DOHH2 (cell line): Measurements from ENCODE around the gene GPRIN3.
"Not testable (repeated sequence)": the region's sequence is repeated elsewhere in the genome, so short reads cannot be mapped to it uniquely, and the experiment has no call there.

Experiments used
- H3F3A ChIP-seq: fragments of 200-600 bp; sonication (generic), shearing (Covaris generic); 2 replicates; pipeline ENCODE4 v1.6.0; 2016; ENCODE audit warnings: antibody characterized with exemption, mild to moderate bottlenecking; ENCODE audit not compliant: control insufficient read depth, insufficient read depth
- H3K27ac ChIP-seq: fragments of 200-600 bp; sonication (generic); 2 replicates; pipeline ENCODE4 v1.5.1; 2014; ENCODE audit warnings: low read depth, mild to moderate bottlenecking, low read length, moderate library complexity
- H3K27me3 ChIP-seq: fragments of 200-600 bp; sonication (generic); 2 replicates; pipeline ENCODE4 v1.6.1; 2014; ENCODE audit warnings: mild to moderate bottlenecking, low read length, mixed read lengths; ENCODE audit not compliant: control insufficient read depth
- H3K36me3 ChIP-seq: fragments of 200-600 bp; sonication (generic); 2 replicates; pipeline ENCODE4 v1.6.1; 2014; ENCODE audit warnings: mild to moderate bottlenecking, low read length, moderate library complexity, mixed read lengths; ENCODE audit not compliant: control insufficient read depth
- H3K4me1 ChIP-seq: fragments of 200-600 bp; sonication (generic); 2 replicates; pipeline ENCODE4 v1.6.1; 2014; ENCODE audit warnings: mild to moderate bottlenecking, low read length, mixed read lengths; ENCODE audit not compliant: control insufficient read depth
- H3K4me2 ChIP-seq: fragments of 200-600 bp; sonication (generic); 2 replicates; pipeline ENCODE4 v1.6.0; 2014; ENCODE audit warnings: mild to moderate bottlenecking, low read length, moderate library complexity
- H3K4me3 ChIP-seq: fragments of 200-600 bp; sonication (generic); 2 replicates; pipeline ENCODE4 v1.5.1; 2014; ENCODE audit warnings: mild to moderate bottlenecking, low read length, mixed read lengths
- H3K79me2 ChIP-seq: fragments of 200-600 bp; sonication (generic); 2 replicates; pipeline ENCODE4 v1.6.1; 2014; ENCODE audit warnings: mild to moderate bottlenecking, low read length, mixed read lengths; ENCODE audit not compliant: control insufficient read depth
- H3K9me2 ChIP-seq: fragments of 200-600 bp; sonication (generic); replicated peaks from 2 replicates; pipeline ENCODE4 v1.6.1; 2014; ENCODE audit warnings: mild to moderate bottlenecking, low read length, mixed read lengths; ENCODE audit not compliant: control insufficient read depth
- H3K9me3 ChIP-seq: fragments of 200-600 bp; sonication (generic); 2 replicates; pipeline ENCODE4 v1.6.1; 2014; ENCODE audit warnings: antibody characterized with exemption, low read length, mixed read lengths; ENCODE audit not compliant: control insufficient read depth, insufficient read depth
- H4K20me1 ChIP-seq: fragments of 200-600 bp; sonication (generic); 2 replicates; pipeline ENCODE4 v1.6.0; 2014; ENCODE audit warnings: low read depth, mild to moderate bottlenecking, antibody characterized with exemption, low read length, moderate library complexity; ENCODE audit not compliant: control insufficient read depth, insufficient read depth
- EZH2phosphoT487 ChIP-seq: fragments of 200-600 bp; sonication (generic); IDR thresholded peaks from 2 replicates; pipeline ENCODE4 v1.6.1; 2017; ENCODE audit warnings: borderline replicate concordance, mild to moderate bottlenecking, antibody characterized with exemption, low read length, moderate library complexity, mixed read lengths
- TF ChIP-seq, protein P1 (sequence below): fragments of 200-600 bp; sonication (generic); IDR thresholded peaks from one replicate; pipeline ENCODE4 v1.5.1; 2014; ENCODE audit warnings: antibody characterized with exemption, mild to moderate bottlenecking, low read depth, low read length; ENCODE audit not compliant: poor library complexity, severe bottlenecking

The GPRIN3 gene

DNA sequence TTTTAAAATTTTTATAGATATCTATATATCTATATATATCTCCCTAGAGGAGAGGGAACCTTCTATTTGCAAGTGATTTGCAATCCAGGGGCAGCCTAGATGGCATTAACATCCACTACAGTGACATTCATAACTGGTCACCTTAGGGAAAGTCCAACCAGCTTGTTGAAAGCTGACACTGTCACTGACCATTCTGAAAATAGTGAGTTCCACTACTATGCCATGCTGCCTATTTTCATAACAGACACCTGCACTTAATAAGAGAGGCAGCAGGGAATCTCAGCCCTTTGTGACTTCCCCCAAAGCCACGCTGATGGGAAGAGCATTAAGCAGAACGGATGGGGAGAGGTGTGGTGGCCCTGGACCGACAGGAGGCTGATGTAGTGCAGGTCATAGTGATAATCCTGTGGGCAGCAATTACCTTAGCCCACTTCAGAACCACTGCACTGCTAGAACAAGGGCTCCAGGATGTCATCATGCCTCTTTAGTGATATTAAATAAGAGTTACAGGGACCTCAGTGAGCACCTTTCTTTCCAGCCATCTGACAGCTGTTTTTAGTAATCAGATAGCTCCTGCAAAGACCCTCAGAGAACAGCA is 51.3 kb downstream of the GPRIN3 start:
- no peak for TF ChIP-seq EZH2phosphoT487
- TF ChIP-seq, protein P1, sequence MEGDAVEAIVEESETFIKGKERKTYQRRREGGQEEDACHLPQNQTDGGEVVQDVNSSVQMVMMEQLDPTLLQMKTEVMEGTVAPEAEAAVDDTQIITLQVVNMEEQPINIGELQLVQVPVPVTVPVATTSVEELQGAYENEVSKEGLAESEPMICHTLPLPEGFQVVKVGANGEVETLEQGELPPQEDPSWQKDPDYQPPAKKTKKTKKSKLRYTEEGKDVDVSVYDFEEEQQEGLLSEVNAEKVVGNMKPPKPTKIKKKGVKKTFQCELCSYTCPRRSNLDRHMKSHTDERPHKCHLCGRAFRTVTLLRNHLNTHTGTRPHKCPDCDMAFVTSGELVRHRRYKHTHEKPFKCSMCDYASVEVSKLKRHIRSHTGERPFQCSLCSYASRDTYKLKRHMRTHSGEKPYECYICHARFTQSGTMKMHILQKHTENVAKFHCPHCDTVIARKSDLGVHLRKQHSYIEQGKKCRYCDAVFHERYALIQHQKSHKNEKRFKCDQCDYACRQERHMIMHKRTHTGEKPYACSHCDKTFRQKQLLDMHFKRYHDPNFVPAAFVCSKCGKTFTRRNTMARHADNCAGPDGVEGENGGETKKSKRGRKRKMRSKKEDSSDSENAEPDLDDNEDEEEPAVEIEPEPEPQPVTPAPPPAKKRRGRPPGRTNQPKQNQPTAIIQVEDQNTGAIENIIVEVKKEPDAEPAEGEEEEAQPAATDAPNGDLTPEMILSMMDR = no peak
- H3K9me3 ChIP-seq = no peaks in the 10 kb centered on the region
- H3K36me3 ChIP-seq = no peaks in the 10 kb centered on the region
- no peak overlapping the region for H3K4me3 ChIP-seq
- H3F3A ChIP-seq = no peaks in the 10 kb centered on the region
- H3K9me2 ChIP-seq = no peaks in the 10 kb centered on the region
- 0 out of 2 replicates have a peak, but pooled peaks cover 3% of the 10 kb centered on the region for H3K27me3 ChIP-seq
- H3K4me2 ChIP-seq = no peak overlapping the region
- no peak overlapping the region for H3K27ac ChIP-seq
- H3K4me1 ChIP-seq = no peaks in the 10 kb centered on the region
- no peaks in the 10 kb centered on the region for H3K79me2 ChIP-seq
- H4K20me1 ChIP-seq = no peaks in the 10 kb centered on the region

DNA sequence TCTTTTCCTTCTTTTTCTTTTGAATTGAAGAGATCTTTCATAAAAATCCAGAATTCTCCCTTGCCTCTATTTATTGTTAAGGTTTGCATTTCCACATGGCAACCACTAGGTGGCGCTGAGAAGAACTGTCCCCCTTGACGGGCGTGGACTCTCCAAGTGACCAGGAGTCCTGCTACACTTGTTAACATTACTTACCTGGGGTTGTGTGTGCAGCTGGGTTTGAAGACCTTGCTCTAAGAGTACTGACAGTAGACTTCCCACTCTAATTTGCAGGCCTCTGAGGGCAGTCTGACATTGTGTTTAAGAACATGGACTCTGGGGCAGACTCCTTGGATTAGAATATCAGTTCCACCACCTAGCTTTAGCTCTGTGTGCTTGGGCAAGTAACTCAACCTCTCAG is 52.8 kb downstream of the GPRIN3 start:
- Histone ChIP-seq H3K4me3 (no peak overlapping the region), H3K27me3 (0 out of 2 replicates have a peak, but pooled peaks cover 3% of the 10 kb centered on the region), H3K79me2 (no peaks in the 10 kb centered on the region), H3K9me3 (no peaks in the 10 kb centered on the region), H3K9me2 (no peaks in the 10 kb centered on the region), H3K4me2 (no peak overlapping the region), H4K20me1 (no peaks in the 10 kb centered on the region), H3K36me3 (no peaks in the 10 kb centered on the region), H3K27ac (no peak overlapping the region), H3K4me1 (no peaks in the 10 kb centered on the region), H3F3A (no peaks in the 10 kb centered on the region)
- TF ChIP-seq, protein P1 = peak; percentile 96
- no peak for TF ChIP-seq EZH2phosphoT487

DNA sequence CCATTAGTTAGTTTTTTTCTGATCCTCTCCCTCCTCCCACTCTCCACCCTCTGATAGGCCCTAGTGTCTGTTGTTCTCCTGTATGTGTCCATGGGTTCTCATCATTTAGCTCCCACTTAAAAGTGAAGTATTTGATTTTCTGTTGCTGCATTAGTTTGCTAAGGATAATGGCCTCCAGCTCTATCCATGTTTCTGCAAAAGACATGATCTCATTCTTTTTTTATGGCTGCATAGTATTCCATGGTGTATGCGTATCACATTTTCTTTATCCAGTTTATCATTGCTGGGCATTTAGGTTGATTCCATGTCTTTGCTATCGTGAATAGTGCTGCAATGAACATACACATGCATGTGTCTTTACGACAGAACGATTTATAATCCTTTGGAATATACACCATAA is 53.3 kb downstream of the GPRIN3 start:
- H3K4me1 ChIP-seq, H4K20me1 ChIP-seq, H3K79me2 ChIP-seq, H3K4me3 ChIP-seq, H3K36me3 ChIP-seq, H3K9me3 ChIP-seq, H3K27ac ChIP-seq, H3K9me2 ChIP-seq, H3K4me2 ChIP-seq, H3K27me3 ChIP-seq, H3F3A ChIP-seq: not testable (repeated sequence)

DNA sequence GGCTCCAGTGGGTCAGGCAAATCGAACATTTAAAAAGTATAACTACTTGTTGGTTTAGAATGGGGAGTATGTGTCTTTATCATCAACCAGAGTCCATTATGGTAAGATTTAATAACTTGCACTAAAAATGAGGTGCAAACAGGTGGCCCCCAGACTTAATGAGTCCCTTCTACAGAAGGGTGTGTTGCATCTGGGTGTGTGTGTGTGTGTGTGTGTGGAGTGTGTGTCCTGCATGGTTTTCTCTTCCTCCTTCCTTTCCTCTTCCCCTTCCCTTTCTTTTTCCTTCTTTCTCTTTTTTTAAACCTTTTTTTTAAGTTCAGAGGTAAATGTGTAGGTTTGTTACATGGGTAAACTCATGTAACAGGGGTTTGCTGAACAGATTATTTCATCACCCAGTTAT is 53.7 kb downstream of the GPRIN3 start:
- Histone ChIP-seq H3K9me2 (no peaks in the 10 kb centered on the region), H3K4me2 (no peak overlapping the region), H3K9me3 (no peaks in the 10 kb centered on the region), H3K36me3 (no peaks in the 10 kb centered on the region), H3K4me1 (no peaks in the 10 kb centered on the region), H3K27ac (no peak overlapping the region), H3K4me3 (no peak overlapping the region), H3F3A (no peaks in the 10 kb centered on the region), H3K27me3 (0 out of 2 replicates have a peak, but pooled peaks cover 3% of the 10 kb centered on the region), H4K20me1 (no peaks in the 10 kb centered on the region), H3K79me2 (no peaks in the 10 kb centered on the region)
- TF ChIP-seq, protein P1 = no peak
- no peak for TF ChIP-seq EZH2phosphoT487
